ENCODE results near the gene BTG1.

GRCh38 chr12:92107094-92107493 is 38.6 kb downstream of the BTG1 start:
- TF ChIP-seq CTCF (conservative IDR thresholded peaks at IDR 0.05 in 1 of 2, IDR thresholded peaks at IDR 0.05 in 1 of 2; ENCODE audit: extremely low read depth in 1 of 2, insufficient read depth in 1 of 2, low read depth in 1 of 2, low read length in 2 of 2) (no peak), EZH2 (IDR thresholded peaks at IDR 0.05; ENCODE audit: borderline replicate concordance, low read length) (no peak)
